Liver (tissue), 9 donors: ENCODE measurements around the gene ZBTB25. TPM values are rescaled to one million over a fixed set of nuclear protein-coding genes. Genes with fewer than 3 reads are reported as not detected.

ENCODE experiments used
- DNase-seq: peaks from one replicate; pipeline ENCODE4 v3.0.0-alpha.2; 2017; ENCODE audit warnings: low spot score
- H3K27ac ChIP-seq, 2 donors: one replicate each; pipeline ENCODE4 v1.7.0; 2013; ENCODE audit warnings: inconsistent platforms in 2 of 2, low read length in 2 of 2, control low read depth in 1 of 2, low read depth in 1 of 2, mild to moderate bottlenecking in 1 of 2
- H3K27me3 ChIP-seq, 4 donors: one replicate each; pipeline versions ENCODE4 v1.6.1 to v1.7.0; 2013; ENCODE audit warnings: low read length in 3 of 4, inconsistent platforms in 1 of 4, mild to moderate bottlenecking in 1 of 4, moderate library complexity in 1 of 4; ENCODE audit not compliant: control insufficient read depth in 4 of 4, insufficient read depth in 4 of 4
- H3K36me3 ChIP-seq, 4 donors: one replicate each; pipeline versions ENCODE4 v1.6.1 to v1.7.0; 2013; ENCODE audit warnings: low read length in 3 of 4, mild to moderate bottlenecking in 3 of 4, low read depth in 1 of 4, moderate library complexity in 1 of 4; ENCODE audit not compliant: control insufficient read depth in 4 of 4, insufficient read depth in 3 of 4
- H3K4me1 ChIP-seq, 4 donors: one replicate each; pipeline versions ENCODE4 v1.6.1 to v1.7.0; 2013; ENCODE audit warnings: low read length in 3 of 4, mild to moderate bottlenecking in 3 of 4, moderate library complexity in 1 of 4; ENCODE audit not compliant: control insufficient read depth in 4 of 4, insufficient read depth in 4 of 4
- H3K4me3 ChIP-seq, 3 donors: one replicate each; pipeline versions ENCODE4 v1.6.1 to v1.7.0; 2013; ENCODE audit warnings: low read length in 3 of 3, control low read depth in 1 of 3, low read depth in 1 of 3, mild to moderate bottlenecking in 1 of 3
- H3K9ac ChIP-seq, 2 donors: one replicate each; pipeline ENCODE4 v1.7.0; 2013; ENCODE audit warnings: low read length in 2 of 2, mild to moderate bottlenecking in 2 of 2, moderate library complexity in 2 of 2, control low read depth in 1 of 2, low read depth in 1 of 2
- H3K9me3 ChIP-seq, 4 donors: one replicate each; pipeline versions ENCODE4 v1.6.1 to v1.7.0; 2013; ENCODE audit warnings: low read length in 3 of 4; ENCODE audit not compliant: control insufficient read depth in 4 of 4
- ATF3 ChIP-seq: IDR thresholded peaks from 2 replicates; pipeline ENCODE4 v1.6.1; 2016; ENCODE audit warnings: antibody characterized with exemption
- CTCF ChIP-seq: fragments of 150-350 bp; IDR thresholded peaks from 2 replicates; pipeline ENCODE4 v1.5.1; 2017; ENCODE audit warnings: improper control_type of control experiment, low read depth, low read length; ENCODE audit not compliant: missing input control
- EGR1 ChIP-seq, 2 donors: IDR thresholded peaks; 2 replicates each; pipeline ENCODE4 v1.6.1; 2016 to 2018; ENCODE audit warnings: antibody characterized with exemption in 2 of 2, low read depth in 2 of 2
- FOXA1 ChIP-seq: IDR thresholded peaks from 2 replicates; pipeline ENCODE4 v1.6.1; 2016; ENCODE audit warnings: antibody characterized with exemption
- FOXA2 ChIP-seq: IDR thresholded peaks from 2 replicates; pipeline ENCODE4 v1.6.1; 2016; ENCODE audit warnings: antibody characterized with exemption
- GABPA ChIP-seq, 2 donors: IDR thresholded peaks in 1 of 2; conservative IDR thresholded peaks in 1 of 2; 2 replicates each; pipeline ENCODE4 v1.6.1; 2016; ENCODE audit warnings: antibody characterized with exemption in 2 of 2, mild to moderate bottlenecking in 1 of 2, moderate library complexity in 1 of 2
- HNF4A ChIP-seq, 2 donors: conservative IDR thresholded peaks; 2 replicates each; pipeline ENCODE4 v1.6.1; 2016; ENCODE audit warnings: antibody characterized with exemption in 2 of 2, mild to moderate bottlenecking in 2 of 2
- HNF4G ChIP-seq: IDR thresholded peaks from 2 replicates; pipeline ENCODE4 v1.6.1; 2016; ENCODE audit warnings: antibody characterized with exemption
- JUND ChIP-seq, 2 donors: IDR thresholded peaks; 2 replicates each; pipeline ENCODE4 v1.6.1; 2016; ENCODE audit warnings: antibody characterized with exemption in 2 of 2
- MAX ChIP-seq: IDR thresholded peaks from 2 replicates; pipeline ENCODE4 v1.6.1; 2016; ENCODE audit warnings: antibody characterized with exemption
- NR2F2 ChIP-seq: IDR thresholded peaks from 2 replicates; pipeline ENCODE4 v1.6.1; 2016; ENCODE audit warnings: antibody characterized with exemption
- REST ChIP-seq: IDR thresholded peaks from 2 replicates; pipeline ENCODE4 v1.6.1; 2016; ENCODE audit warnings: antibody characterized with exemption, mild to moderate bottlenecking
- RXRA ChIP-seq, 2 donors: IDR thresholded peaks; 2 replicates each; pipeline ENCODE4 v1.6.1; 2017 to 2018; ENCODE audit warnings: antibody characterized with exemption in 2 of 2, mild to moderate bottlenecking in 1 of 2
- SP1 ChIP-seq: IDR thresholded peaks from 2 replicates; pipeline ENCODE4 v1.6.1; 2018; ENCODE audit warnings: antibody characterized with exemption, mild to moderate bottlenecking
- TAF1 ChIP-seq: conservative IDR thresholded peaks from 2 replicates; pipeline ENCODE4 v1.6.1; 2016; ENCODE audit warnings: antibody characterized with exemption, mild to moderate bottlenecking
- YY1 ChIP-seq: IDR thresholded peaks from 2 replicates; pipeline ENCODE4 v1.6.1; 2016; ENCODE audit warnings: antibody characterized with exemption, mild to moderate bottlenecking
- WGBS: extraction: QIAGEN DNeasy Blood & Tissue Kit; methylation state at CpG from one replicate; pipeline ENCODE4 v1.1.7; 2013; 5-methylcytosine and 5-hydroxymethylcytosine counted together
- polyA plus RNA-seq, 2 donors: library from polyadenylated mRNA; stranded (reverse) in 1 of 2; unstranded in 1 of 2; fragments of 200-250 nt in 1 of 2; fragments of >200 nt in 1 of 2; fragmentation: Nextera tagmentation in 1 of 2; extraction: Ambion mirVana in 1 of 2; gene quantifications; one replicate each; pipeline versions ENCODE4 v1.2.1 to v1.2.3, GENCODE V29; 2013 to 2015
- total RNA-seq, 2 donors: library from RNA; depleted of rRNA; stranded (reverse); fragments of >200 nt; gene quantifications; one replicate each; pipeline ENCODE4 v1.2.3, GENCODE V29; 2014
- TF ChIP-seq, protein P1 (sequence below): IDR thresholded peaks from 2 replicates; pipeline ENCODE4 v1.6.1; 2016; ENCODE audit warnings: antibody characterized with exemption
- donor health status: healthy.
- donor health status: healthy.
- donor health status: healthy.
- donor health status: healthy.
- donor health status: healthy.

Gene ZBTB25
- total and polyA plus RNA-seq, 4 donors = 1.4 to 5.9 (median 3.7) TPM

DNA sequence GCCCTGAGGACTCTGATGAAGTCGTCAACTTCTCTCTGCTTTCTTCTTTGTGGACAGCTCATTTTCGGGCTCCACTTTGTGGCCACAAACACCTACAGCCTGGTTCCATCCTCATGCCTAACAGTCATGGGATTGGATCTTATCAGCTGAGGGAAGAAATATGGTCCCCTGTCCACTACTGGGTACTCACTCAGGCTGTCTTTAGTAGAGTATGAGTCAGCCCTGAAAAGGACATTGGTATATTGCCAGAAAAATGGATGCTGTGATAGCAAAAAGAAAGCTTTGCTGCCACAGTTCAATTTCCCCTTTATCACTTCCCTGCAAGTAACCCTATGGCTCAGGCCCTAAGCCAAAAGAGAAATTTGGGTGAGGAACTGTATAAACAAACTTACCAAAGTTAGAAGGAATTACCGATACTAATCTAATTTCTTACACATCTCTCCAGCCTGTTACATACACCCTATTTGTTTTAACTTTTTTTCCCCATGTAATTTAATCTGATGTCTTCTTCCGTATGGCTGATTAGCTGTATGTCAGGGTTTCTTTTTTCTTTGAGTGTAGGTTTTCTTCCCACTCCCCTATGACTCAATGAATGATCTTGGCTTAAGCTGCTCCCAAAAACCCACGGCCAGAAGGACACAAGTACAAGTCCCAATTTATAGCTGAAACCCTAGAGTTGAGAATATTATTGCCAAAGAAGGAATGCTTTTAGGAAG, 86.4 kb downstream of the ZBTB25 start:
- TF ChIP-seq TAF1 (no peak), EGR1 (IDR thresholded peaks at IDR 0.05; ENCODE audit: low read depth in 2 of 2) (no peak)
- DNase-seq = no peak
- Histone ChIP-seq H3K9me3 (no peaks in the 10 kb centered on the region), H3K4me1 (no peaks in the 10 kb centered on the region), H3K4me3 (no peak overlapping the region), H3K9ac (no peak overlapping the region), H3K36me3 (peaks cover 24 to 80% (median 72%) of the 10 kb centered on the region in 4 donors), H3K27ac (no peak overlapping the region), H3K27me3 (no peaks in the 10 kb centered on the region)
- WGBS = 94% methylated on average over 5 of the region's 5 CpGs

GRCh38 chr14:64416348-64416932, 87.2 kb downstream of the ZBTB25 start:
- TF ChIP-seq CTCF (no peak), NR2F2 (no peak)
- no peak for DNase-seq
- H3K4me3 ChIP-seq = no peak overlapping the region
- no peaks in the 10 kb centered on the region for H3K27me3 ChIP-seq
- no peak overlapping the region for H3K9ac ChIP-seq
- no peak overlapping the region for H3K27ac ChIP-seq
- WGBS = 81% methylated on average over 3 of the region's 3 CpGs
- H3K4me1 ChIP-seq = no peaks in the 10 kb centered on the region
- H3K9me3 ChIP-seq = no peaks in the 10 kb centered on the region
- peaks cover 22 to 78% (median 70%) of the 10 kb centered on the region in 4 donors for H3K36me3 ChIP-seq

DNA sequence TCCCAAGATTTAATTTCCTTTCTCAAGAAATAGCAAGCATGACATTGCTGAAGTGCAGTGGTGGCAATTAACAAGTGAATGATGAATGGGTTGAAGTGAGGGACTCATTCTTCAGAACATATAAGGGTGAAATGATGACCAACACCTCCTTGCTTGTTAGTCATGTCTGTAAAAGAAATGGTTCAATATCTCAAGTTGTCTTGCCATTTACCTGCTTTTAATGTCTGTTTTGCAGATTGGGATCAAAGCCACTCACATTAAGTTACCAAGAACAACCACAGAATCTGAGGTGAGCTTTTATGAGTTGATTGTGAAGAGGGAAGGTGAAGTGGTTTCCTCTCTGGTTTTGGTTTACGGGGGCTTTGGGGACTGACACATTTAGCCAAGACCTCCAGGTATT, 91.4 kb downstream of the ZBTB25 start:
- Histone ChIP-seq H3K9me3 (no peaks in the 10 kb centered on the region), H3K4me1 (peaks cover 2 to 27% (median 12%) of the 10 kb centered on the region in 4 donors), H3K27me3 (no peaks in the 10 kb centered on the region), H3K4me3 (no peak overlapping the region), H3K27ac (no peak overlapping the region), H3K9ac (no peak overlapping the region), H3K36me3 (peaks cover 10 to 45% (median 34%) of the 10 kb centered on the region in 4 donors)
- WGBS = 97% methylated on average over 1 of the region's 1 CpG
- DNase-seq = no peak
- TF ChIP-seq FOXA2 = no peak
- TF ChIP-seq MAX = no peak
- TF ChIP-seq YY1 = no peak
- no peak for TF ChIP-seq SP1
- TF ChIP-seq FOXA1 = no peak
- no peak for TF ChIP-seq REST
- TF ChIP-seq HNF4A (conservative IDR thresholded peaks at IDR 0.05) = no peak
- no peak for TF ChIP-seq HNF4G
- TF ChIP-seq NR2F2 = no peak
- no peak for TF ChIP-seq RXRA (IDR thresholded peaks at IDR 0.05)
- TF ChIP-seq JUND (IDR thresholded peaks at IDR 0.05) = no peak
- TF ChIP-seq, protein P1, sequence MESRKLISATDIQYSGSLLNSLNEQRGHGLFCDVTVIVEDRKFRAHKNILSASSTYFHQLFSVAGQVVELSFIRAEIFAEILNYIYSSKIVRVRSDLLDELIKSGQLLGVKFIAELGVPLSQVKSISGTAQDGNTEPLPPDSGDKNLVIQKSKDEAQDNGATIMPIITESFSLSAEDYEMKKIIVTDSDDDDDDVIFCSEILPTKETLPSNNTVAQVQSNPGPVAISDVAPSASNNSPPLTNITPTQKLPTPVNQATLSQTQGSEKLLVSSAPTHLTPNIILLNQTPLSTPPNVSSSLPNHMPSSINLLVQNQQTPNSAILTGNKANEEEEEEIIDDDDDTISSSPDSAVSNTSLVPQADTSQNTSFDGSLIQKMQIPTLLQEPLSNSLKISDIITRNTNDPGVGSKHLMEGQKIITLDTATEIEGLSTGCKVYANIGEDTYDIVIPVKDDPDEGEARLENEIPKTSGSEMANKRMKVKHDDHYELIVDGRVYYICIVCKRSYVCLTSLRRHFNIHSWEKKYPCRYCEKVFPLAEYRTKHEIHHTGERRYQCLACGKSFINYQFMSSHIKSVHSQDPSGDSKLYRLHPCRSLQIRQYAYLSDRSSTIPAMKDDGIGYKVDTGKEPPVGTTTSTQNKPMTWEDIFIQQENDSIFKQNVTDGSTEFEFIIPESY = no peak
- TF ChIP-seq ATF3 = no peak
- TF ChIP-seq EGR1 (IDR thresholded peaks at IDR 0.05; ENCODE audit: low read depth in 2 of 2) = no peak
- no peak for TF ChIP-seq CTCF
- no peak for TF ChIP-seq GABPA (IDR thresholded peaks at IDR 0.05 in 1 of 2, conservative IDR thresholded peaks at IDR 0.05 in 1 of 2)
